Neural progenitor cell (in vitro differentiated cells): ENCODE results near the gene RBMS1. TPM values are rescaled to one million over a fixed set of nuclear protein-coding genes. Genes with fewer than 3 reads are reported as not detected.

Source experiments
- DNase-seq: peaks from one replicate; pipeline ENCODE4 v3.0.0-alpha.2; 2016; ENCODE audit warnings: low spot score
- H2AFZ ChIP-seq: fragments of 200-600 bp; sonication (generic); replicated peaks from 2 replicates; pipeline ENCODE4 v1.6.1; 2016; ENCODE audit warnings: antibody characterized with exemption
- H3F3A ChIP-seq: fragments of 200-600 bp; sonication (generic); 2 replicates; pipeline ENCODE4 v1.6.1; 2016; ENCODE audit warnings: antibody characterized with exemption, low read depth
- H3K27ac ChIP-seq: fragments of 200-600 bp; sonication (generic); 2 replicates; pipeline ENCODE4 v1.5.1; 2016; ENCODE audit warnings: mild to moderate bottlenecking
- H3K27me3 ChIP-seq: fragments of 200-600 bp; sonication (generic); 2 replicates; pipeline ENCODE4 v1.6.1; 2016; ENCODE audit warnings: mild to moderate bottlenecking, moderate library complexity
- H3K36me3 ChIP-seq: fragments of 200-600 bp; sonication (generic); 2 replicates; pipeline ENCODE4 v1.5.1; 2016
- H3K4me1 ChIP-seq: fragments of 200-600 bp; sonication (generic); 2 replicates; pipeline ENCODE4 v1.6.1; 2016; ENCODE audit warnings: mixed run types
- H3K4me2 ChIP-seq: fragments of 200-600 bp; sonication (generic); 2 replicates; pipeline ENCODE4 v1.6.1; 2016
- H3K4me3 ChIP-seq: fragments of 200-600 bp; sonication (generic); 2 replicates; pipeline ENCODE4 v1.5.1; 2016
- H3K79me2 ChIP-seq: fragments of 200-600 bp; sonication (generic); 2 replicates; pipeline ENCODE4 v1.6.1; 2016; ENCODE audit warnings: low read depth
- H3K9ac ChIP-seq: fragments of 200-600 bp; sonication (generic); 2 replicates; pipeline ENCODE4 v1.6.1; 2016
- H3K9me3 ChIP-seq: fragments of 200-600 bp; sonication (generic); 2 replicates; pipeline ENCODE4 v1.5.1; 2016; ENCODE audit warnings: low read depth
- H4K20me1 ChIP-seq: fragments of 200-600 bp; sonication (generic); 2 replicates; pipeline ENCODE4 v1.6.1; 2016; ENCODE audit warnings: low read depth
- H3K27ac Mint-ChIP-seq: 3 replicates; pipeline ENCODE4 v1.8.0; 2021; ENCODE audit warnings: mixed read lengths
- H3K27me3 Mint-ChIP-seq: 2 replicates; pipeline ENCODE4 v1.8.0; 2022; ENCODE audit warnings: low read depth, mild to moderate bottlenecking, inconsistent platforms, moderate library complexity, mixed read lengths; ENCODE audit not compliant: insufficient read depth
- H3K36me3 Mint-ChIP-seq: 3 replicates; pipeline ENCODE4 v1.8.0; 2021; ENCODE audit warnings: mixed read lengths
- H3K4me1 Mint-ChIP-seq: 3 replicates; pipeline ENCODE4 v1.8.0; 2021; ENCODE audit warnings: mixed read lengths
- H3K4me3 Mint-ChIP-seq: 3 replicates; pipeline ENCODE4 v1.8.0; 2021; ENCODE audit warnings: mild to moderate bottlenecking, moderate library complexity, mixed read lengths
- H3K9me3 Mint-ChIP-seq: 3 replicates; pipeline ENCODE4 v1.8.0; 2020; ENCODE audit warnings: mixed read lengths
- CTCF ChIP-seq: fragments of 200-600 bp; sonication (generic); IDR thresholded peaks from 2 replicates; pipeline ENCODE4 v1.5.1; 2017; ENCODE audit warnings: antibody characterized with exemption, mild to moderate bottlenecking
- EZH2 ChIP-seq: fragments of 200-600 bp; sonication (generic); IDR thresholded peaks from 2 replicates; pipeline ENCODE4 v1.6.1; 2017; ENCODE audit warnings: antibody characterized with exemption, mild to moderate bottlenecking, moderate library complexity
- EZH2phosphoT487 ChIP-seq: fragments of 200-600 bp; sonication (generic); IDR thresholded peaks from 2 replicates; pipeline ENCODE4 v1.6.1; 2017; ENCODE audit warnings: antibody characterized with exemption
- total RNA-seq: library from RNA; depleted of rRNA; stranded (reverse); fragments of >200 nt; gene quantifications from 2 replicates; pipeline ENCODE4 v1.2.3, GENCODE V29; 2015; ENCODE audit warnings: low replicate concordance

The RBMS1 gene
- total RNA-seq, 1 donor from 2014 or later, result 101 TPM

- H3K4me3 Mint-ChIP-seq, result no peak overlapping the region
- no peak overlapping the region for H3K4me2 ChIP-seq
- no peak for TF ChIP-seq EZH2phosphoT487
- TF ChIP-seq EZH2, result no peak
- H2AFZ ChIP-seq, result no peak overlapping the region
- no peak overlapping the region for H3K4me3 ChIP-seq
- H3K27ac ChIP-seq, result no peak overlapping the region
- no peaks in the 10 kb centered on the region for H4K20me1 ChIP-seq
- peaks cover 10% of the 10 kb centered on the region for H3K36me3 Mint-ChIP-seq
- no peaks in the 10 kb centered on the region for H3K79me2 ChIP-seq
- no peaks in the 10 kb centered on the region for H3K36me3 ChIP-seq
- no peaks in the 10 kb centered on the region for H3K9me3 ChIP-seq
- no peak overlapping the region for H3K9ac ChIP-seq
- H3K4me1 Mint-ChIP-seq, result no peaks in the 10 kb centered on the region
- DNase-seq, result no peak
- no peaks in the 10 kb centered on the region for H3K27me3 ChIP-seq
- no peaks in the 10 kb centered on the region for H3F3A ChIP-seq
- no peak overlapping the region for H3K27ac Mint-ChIP-seq
- H3K27me3 Mint-ChIP-seq, result no peaks in the 10 kb centered on the region
- no peaks in the 10 kb centered on the region for H3K4me1 ChIP-seq
- H3K9me3 Mint-ChIP-seq, result no peaks in the 10 kb centered on the region
These were observed 203.0 kb downstream of the RBMS1 start for GRCh38 chr2:160290598-160290997.

- no peak overlapping the region for H3K27ac Mint-ChIP-seq
- H3K36me3 Mint-ChIP-seq, result peaks cover 12% of the 10 kb centered on the region
- Histone ChIP-seq H3K27ac (no peak overlapping the region), H3F3A (no peaks in the 10 kb centered on the region), H4K20me1 (no peaks in the 10 kb centered on the region), H3K4me3 (no peak overlapping the region), H3K4me2 (no peak overlapping the region), H3K4me1 (no peaks in the 10 kb centered on the region), H3K36me3 (no peaks in the 10 kb centered on the region), H3K9ac (no peak overlapping the region), H3K79me2 (no peaks in the 10 kb centered on the region), H3K27me3 (no peaks in the 10 kb centered on the region), H3K9me3 (no peaks in the 10 kb centered on the region), H2AFZ (no peak overlapping the region)
- DNase-seq, result no peak
- TF ChIP-seq EZH2phosphoT487 (no peak), CTCF (no peak), EZH2 (no peak)
- H3K4me3 Mint-ChIP-seq, result no peak overlapping the region
- H3K9me3 Mint-ChIP-seq, result no peaks in the 10 kb centered on the region
- H3K4me1 Mint-ChIP-seq, result no peaks in the 10 kb centered on the region
- H3K27me3 Mint-ChIP-seq, result no peaks in the 10 kb centered on the region
These were observed 203.8 kb downstream of the RBMS1 start for GRCh38 chr2:160289831-160290230.

- H3K27me3 ChIP-seq, result no peaks in the 10 kb centered on the region
- H3K4me3 Mint-ChIP-seq, result no peak overlapping the region
- H3K36me3 ChIP-seq, result no peaks in the 10 kb centered on the region
- H3K27ac ChIP-seq, result no peak overlapping the region
- H3K79me2 ChIP-seq, result no peaks in the 10 kb centered on the region
- H3K27me3 Mint-ChIP-seq, result no peaks in the 10 kb centered on the region
- no peaks in the 10 kb centered on the region for H4K20me1 ChIP-seq
- TF ChIP-seq CTCF (no peak), EZH2phosphoT487 (no peak), EZH2 (no peak)
- H3K4me3 ChIP-seq, result no peak overlapping the region
- H3K36me3 Mint-ChIP-seq, result peaks cover 17% of the 10 kb centered on the region
- no peaks in the 10 kb centered on the region for H3K4me1 Mint-ChIP-seq
- no peak overlapping the region for H3K4me2 ChIP-seq
- H3K4me1 ChIP-seq, result no peaks in the 10 kb centered on the region
- DNase-seq, result no peak
- H3F3A ChIP-seq, result no peaks in the 10 kb centered on the region
- H3K9me3 ChIP-seq, result no peaks in the 10 kb centered on the region
- H3K9me3 Mint-ChIP-seq, result no peaks in the 10 kb centered on the region
- no peak overlapping the region for H2AFZ ChIP-seq
- no peak overlapping the region for H3K27ac Mint-ChIP-seq
- no peak overlapping the region for H3K9ac ChIP-seq
These were observed 204.5 kb downstream of the RBMS1 start for GRCh38 chr2:160289126-160289525.

- no peaks in the 10 kb centered on the region for H3K4me1 ChIP-seq
- TF ChIP-seq EZH2phosphoT487, result no peak
- no peak for TF ChIP-seq CTCF
- TF ChIP-seq EZH2, result no peak
These were observed 205.3 kb downstream of the RBMS1 start for GRCh38 chr2:160288324-160288723.

More at GRCh38 chr2:160288324-160288723, 205.3 kb downstream of the RBMS1 start:
- no peaks in the 10 kb centered on the region for H3K27me3 ChIP-seq
- no peak overlapping the region for H2AFZ ChIP-seq
- no peak overlapping the region for H3K4me3 ChIP-seq
- no peaks in the 10 kb centered on the region for H3K9me3 ChIP-seq
- no peak overlapping the region for H3K9ac ChIP-seq
- Mint-ChIP-seq H3K9me3 (no peaks in the 10 kb centered on the region), H3K27me3 (no peaks in the 10 kb centered on the region), H3K27ac (no peak overlapping the region), H3K4me1 (no peaks in the 10 kb centered on the region), H3K36me3 (peaks cover 20% of the 10 kb centered on the region), H3K4me3 (no peak overlapping the region)
- H3K4me2 ChIP-seq, result no peak overlapping the region
- H3K27ac ChIP-seq, result no peak overlapping the region
- no peaks in the 10 kb centered on the region for H3K36me3 ChIP-seq
- no peaks in the 10 kb centered on the region for H3F3A ChIP-seq
- no peak for DNase-seq
- no peaks in the 10 kb centered on the region for H3K79me2 ChIP-seq
- H4K20me1 ChIP-seq, result no peaks in the 10 kb centered on the region
